AG10803 (cell line): ENCODE data around the gene CYP27A1.

Experiments used
- DNase-seq: peaks from one replicate; pipeline ENCODE4 v3.0.0; 2010; ENCODE audit warnings: low read depth
- H3K4me3 ChIP-seq: 2 replicates; pipeline ENCODE4 v1.5.1; 2011; ENCODE audit warnings: mild to moderate bottlenecking, low read length, control low read depth
- TF ChIP-seq, protein P1 (sequence below): conservative IDR thresholded peaks from 2 replicates; pipeline ENCODE4 v1.5.1; 2011; ENCODE audit warnings: mild to moderate bottlenecking, low read length, control low read depth, inconsistent platforms

The CYP27A1 gene

DNA sequence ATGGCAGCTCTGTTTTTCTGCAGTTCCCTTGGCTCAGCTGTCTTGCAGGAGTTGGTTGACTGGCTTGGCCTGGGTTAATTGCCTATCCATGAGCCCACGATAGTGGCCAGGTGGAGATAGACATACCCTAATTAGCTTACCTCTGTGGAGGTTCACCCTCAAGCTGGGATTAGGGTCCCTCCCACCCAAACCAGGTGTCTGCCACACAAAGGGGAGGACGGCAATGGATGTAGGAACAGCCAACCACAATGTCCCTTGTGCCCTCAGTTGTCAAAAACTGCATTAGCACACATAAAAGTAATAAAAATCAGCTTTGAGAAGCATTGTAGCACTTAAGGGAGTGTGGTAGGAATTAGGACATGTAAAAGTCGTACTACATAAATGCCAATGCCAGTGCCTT, 4.2 kb downstream of the CYP27A1 start:
- DNase-seq = no peak
- TF ChIP-seq, protein P1, sequence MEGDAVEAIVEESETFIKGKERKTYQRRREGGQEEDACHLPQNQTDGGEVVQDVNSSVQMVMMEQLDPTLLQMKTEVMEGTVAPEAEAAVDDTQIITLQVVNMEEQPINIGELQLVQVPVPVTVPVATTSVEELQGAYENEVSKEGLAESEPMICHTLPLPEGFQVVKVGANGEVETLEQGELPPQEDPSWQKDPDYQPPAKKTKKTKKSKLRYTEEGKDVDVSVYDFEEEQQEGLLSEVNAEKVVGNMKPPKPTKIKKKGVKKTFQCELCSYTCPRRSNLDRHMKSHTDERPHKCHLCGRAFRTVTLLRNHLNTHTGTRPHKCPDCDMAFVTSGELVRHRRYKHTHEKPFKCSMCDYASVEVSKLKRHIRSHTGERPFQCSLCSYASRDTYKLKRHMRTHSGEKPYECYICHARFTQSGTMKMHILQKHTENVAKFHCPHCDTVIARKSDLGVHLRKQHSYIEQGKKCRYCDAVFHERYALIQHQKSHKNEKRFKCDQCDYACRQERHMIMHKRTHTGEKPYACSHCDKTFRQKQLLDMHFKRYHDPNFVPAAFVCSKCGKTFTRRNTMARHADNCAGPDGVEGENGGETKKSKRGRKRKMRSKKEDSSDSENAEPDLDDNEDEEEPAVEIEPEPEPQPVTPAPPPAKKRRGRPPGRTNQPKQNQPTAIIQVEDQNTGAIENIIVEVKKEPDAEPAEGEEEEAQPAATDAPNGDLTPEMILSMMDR = no peak
- no peak overlapping the region for H3K4me3 ChIP-seq

DNA sequence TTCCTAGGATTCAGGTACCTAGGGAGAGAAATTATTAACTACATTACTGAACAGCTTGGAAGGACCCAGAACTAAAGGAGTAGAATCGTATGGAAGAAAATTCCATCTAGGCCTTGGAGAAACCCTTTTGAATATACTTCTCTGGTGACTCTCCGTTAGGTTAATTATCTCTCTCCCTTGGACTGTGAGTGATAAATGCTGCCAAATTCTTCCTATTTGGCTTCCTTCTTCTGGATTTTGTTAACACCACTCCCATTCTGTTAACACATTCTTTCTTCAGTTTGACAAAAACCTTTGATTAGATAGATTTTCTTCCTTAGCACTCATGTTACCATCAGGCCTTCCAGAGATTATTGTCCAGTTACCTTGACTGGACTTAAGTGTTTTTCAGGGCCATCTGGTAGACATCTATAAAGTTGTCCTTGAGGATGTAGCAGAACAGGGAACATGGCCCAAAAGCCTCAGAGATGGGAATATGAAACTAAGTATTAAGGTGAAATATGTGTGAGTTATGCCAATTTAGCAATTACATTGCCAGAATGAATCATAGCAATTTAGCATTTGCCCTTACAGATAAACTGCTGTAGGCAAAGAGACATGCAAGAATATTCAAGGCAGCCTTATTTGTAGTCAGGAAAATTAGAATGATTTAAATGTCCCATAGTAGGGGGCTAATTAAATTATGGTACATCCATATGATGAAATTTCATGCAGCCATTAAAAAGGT, 6.7 kb downstream of the CYP27A1 start:
- TF ChIP-seq, protein P1 = no peak
- DNase-seq = peak; percentile 10
- no peak overlapping the region for H3K4me3 ChIP-seq

DNA sequence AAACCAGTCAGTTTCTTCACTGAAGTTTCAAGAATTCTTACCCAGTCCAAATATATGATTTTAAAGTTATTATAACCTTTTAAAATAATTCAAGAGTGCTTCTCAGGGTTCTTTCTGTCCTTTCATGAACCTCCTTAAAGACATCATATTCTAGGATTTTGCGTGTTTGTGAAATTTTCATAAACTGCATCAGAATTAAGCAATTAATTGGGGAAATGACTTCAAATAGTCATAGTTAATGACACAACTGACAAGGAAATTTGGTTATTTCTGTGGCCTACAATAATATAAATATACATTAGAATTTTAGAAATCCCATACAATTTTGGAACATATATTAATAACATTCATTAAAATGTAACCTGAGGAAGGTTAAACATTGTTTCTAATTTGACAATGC, 10.5 kb downstream of the CYP27A1 start:
- TF ChIP-seq, protein P1 = no peak
- DNase-seq = no peak
- H3K4me3 ChIP-seq = no peak overlapping the region

DNA sequence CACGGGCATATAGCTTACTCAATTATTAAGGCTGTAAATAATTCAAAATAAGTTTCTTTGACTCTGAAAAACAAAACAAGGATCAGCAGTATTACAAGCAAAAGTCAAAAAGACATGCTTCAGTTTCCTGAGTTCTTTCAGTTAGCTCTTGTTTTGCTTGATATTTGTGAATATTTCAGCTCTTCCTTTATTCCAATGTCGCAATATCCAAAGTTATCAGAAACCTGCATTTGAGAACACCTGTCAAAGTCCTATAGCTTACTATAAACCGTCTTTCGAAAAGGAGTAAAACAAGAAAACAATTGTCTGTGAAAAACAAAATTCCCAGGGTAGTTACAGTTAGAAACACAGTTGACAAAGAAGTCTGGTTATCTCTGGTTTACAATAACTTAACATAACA, 14.7 kb downstream of the CYP27A1 start:
- TF ChIP-seq, protein P1 = no peak
- H3K4me3 ChIP-seq = no peak overlapping the region
- no peak for DNase-seq

DNA sequence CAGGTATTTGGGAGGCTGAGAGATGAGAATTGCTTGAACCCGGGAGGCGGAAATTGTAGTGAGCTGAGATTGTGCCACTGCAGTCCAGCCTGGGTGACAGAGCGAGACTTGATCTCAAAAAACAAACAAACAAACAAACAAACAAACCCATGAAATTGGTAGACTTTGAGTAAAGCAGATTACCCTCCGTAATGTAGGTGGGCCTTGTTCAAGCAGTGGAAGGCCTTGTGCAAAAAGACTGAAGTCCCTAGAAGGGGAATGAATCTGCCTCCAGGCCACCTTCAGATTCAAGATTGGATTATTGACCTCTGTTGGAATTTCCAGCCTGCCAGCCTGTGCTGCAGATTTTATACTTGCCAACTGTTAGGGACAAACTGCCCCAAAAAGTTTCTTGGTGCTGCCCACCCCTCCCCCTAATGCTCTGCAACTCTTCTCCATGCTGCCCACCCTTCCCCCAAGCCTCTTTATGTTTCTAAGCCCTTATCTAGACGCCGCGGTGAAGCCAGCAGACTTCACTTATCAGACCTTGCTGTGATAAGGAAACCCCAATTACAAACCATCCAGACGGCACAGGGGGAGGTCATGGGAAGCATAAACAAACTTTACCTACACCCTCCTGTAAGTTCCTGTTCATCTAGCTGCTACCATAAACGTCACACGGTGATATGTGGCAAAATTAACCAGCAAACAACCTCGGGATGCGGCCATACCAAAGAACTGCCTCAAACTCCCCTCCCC, 17.0 kb downstream of the CYP27A1 start:
- H3K4me3 ChIP-seq = no peak overlapping the region
- DNase-seq = no peak
- TF ChIP-seq, protein P1 = no peak

DNA sequence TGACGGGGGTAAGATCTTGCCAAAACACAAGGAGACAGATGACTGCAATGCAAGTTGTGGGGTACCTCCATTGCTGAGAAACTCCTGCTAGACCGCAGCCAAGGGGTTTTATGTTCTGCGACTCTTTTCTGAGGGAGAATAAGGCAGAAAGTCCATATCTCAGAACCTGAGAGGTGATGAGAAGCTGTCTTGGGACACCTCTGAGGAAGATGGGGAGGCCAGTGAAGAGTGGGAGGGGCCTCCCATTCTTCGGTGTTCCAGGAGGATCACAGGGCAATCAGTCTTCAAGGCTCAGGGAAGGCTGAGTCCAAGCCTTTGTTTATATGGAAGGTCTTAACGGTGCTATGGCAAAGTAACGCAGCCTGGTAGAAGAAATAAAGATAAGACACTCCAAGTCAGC, 18.0 kb downstream of the CYP27A1 start:
- TF ChIP-seq, protein P1 = no peak
- no peak for DNase-seq
- no peak overlapping the region for H3K4me3 ChIP-seq
